Measurements from ENCODE around the gene ATP5F1D.

Gene ATP5F1D

DNA sequence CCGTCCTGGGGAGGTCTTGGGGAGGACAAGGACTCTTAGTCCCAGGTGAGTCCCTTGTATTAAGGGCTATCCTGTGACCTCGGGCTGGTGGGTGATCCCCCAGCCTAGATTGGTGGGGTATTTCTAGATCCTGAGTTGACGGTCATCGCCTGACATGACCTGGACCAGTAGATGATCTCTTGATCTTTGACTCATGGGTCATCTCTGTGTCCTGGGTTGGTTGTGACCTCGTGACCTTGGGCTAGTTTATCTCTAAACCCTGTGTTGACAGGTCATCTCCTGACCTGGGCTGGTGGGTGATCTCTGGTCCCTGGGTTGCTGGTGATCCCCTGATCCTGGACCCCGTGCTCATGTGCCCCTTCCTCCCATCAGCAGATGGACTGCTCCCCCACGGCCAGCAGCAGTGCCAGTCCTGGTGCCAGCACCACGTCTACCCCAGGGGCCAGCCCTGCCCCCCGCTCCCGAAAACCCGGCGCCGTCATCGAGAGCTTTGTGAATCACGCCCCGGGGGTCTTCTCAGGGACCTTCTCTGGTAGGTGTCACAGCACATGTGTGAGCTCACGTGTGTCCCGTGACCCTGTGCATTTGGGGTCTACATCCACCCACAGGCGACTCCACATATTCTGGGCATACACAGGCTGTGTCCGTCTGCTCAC, 13.1 kb downstream of the ATP5F1D start:
- Mint-ChIP-seq H3K36me3 (ENCODE audit: low read depth) (peaks cover 28% of the 10 kb centered on the region), H3K27ac (peak overlapping the region; percentile 59), H3K27me3 (no peaks in the 10 kb centered on the region), H3K9me3 (no peaks in the 10 kb centered on the region), H3K4me3 (no peak overlapping the region), H3K4me1 (peaks cover 47% of the 10 kb centered on the region)
- DNase-seq, result no peak
- ATAC-seq, result no peak

- no peak for DNase-seq
- H3K9me3 Mint-ChIP-seq, result no peaks in the 10 kb centered on the region
- no peak overlapping the region for H3K4me3 Mint-ChIP-seq
- H3K27me3 Mint-ChIP-seq, result no peaks in the 10 kb centered on the region
- peaks cover 27% of the 10 kb centered on the region for H3K36me3 Mint-ChIP-seq (ENCODE audit: low read depth)
- ATAC-seq, result no peak
- H3K4me1 Mint-ChIP-seq, result peaks cover 51% of the 10 kb centered on the region
- no peak overlapping the region for H3K27ac Mint-ChIP-seq
Observed at GRCh38 chr19:1255186-1256161, 13.9 kb downstream of the ATP5F1D start.

- Mint-ChIP-seq H3K4me1 (peaks cover 53% of the 10 kb centered on the region), H3K4me3 (no peak overlapping the region), H3K36me3 (ENCODE audit: low read depth) (peaks cover 20% of the 10 kb centered on the region), H3K27me3 (no peaks in the 10 kb centered on the region), H3K27ac (peak overlapping the region; percentile 17), H3K9me3 (no peaks in the 10 kb centered on the region)
- no peak for DNase-seq
- no peak for ATAC-seq
Observed at GRCh38 chr19:1256646-1257474, 15.3 kb downstream of the ATP5F1D start.

- Mint-ChIP-seq H3K27me3 (no peaks in the 10 kb centered on the region), H3K9me3 (no peaks in the 10 kb centered on the region), H3K4me1 (peaks cover 53% of the 10 kb centered on the region), H3K36me3 (ENCODE audit: low read depth) (peaks cover 18% of the 10 kb centered on the region), H3K4me3 (peak overlapping the region; percentile 97), H3K27ac (peak overlapping the region; percentile 17)
- no peak for ATAC-seq
- no peak for DNase-seq
Observed at GRCh38 chr19:1257475-1258162, 16.1 kb downstream of the ATP5F1D start.

DNA sequence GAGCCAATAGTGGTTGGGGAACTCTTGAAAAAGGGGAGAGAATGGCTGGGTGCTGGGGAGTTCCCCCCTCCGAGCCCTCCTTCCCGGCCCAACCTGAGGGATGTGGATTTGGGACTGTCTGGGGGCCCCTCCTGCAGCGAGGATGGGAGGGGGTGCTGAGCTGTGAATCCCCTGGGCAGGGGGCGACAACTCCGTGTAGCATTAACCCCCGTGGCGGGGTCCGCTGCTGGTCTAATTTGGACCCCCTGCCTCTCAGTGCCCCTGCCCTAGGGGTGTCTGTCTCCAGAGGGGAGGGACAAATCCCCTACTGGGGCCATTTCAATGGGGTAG, 16.6 kb downstream of the ATP5F1D start:
- Mint-ChIP-seq H3K36me3 (ENCODE audit: low read depth) (peaks cover 18% of the 10 kb centered on the region), H3K4me1 (peaks cover 59% of the 10 kb centered on the region), H3K9me3 (no peaks in the 10 kb centered on the region), H3K4me3 (peak overlapping the region; percentile 97), H3K27me3 (no peaks in the 10 kb centered on the region), H3K27ac (peak overlapping the region; percentile 96)
- ATAC-seq (no peak), DNase-seq (no peak)

- no peak for ATAC-seq
- H3K4me1 Mint-ChIP-seq, result peaks cover 58% of the 10 kb centered on the region
Observed at GRCh38 chr19:1258707-1259205, 17.2 kb downstream of the ATP5F1D start.

GRCh38 chr19:1259206-1259875, 17.8 kb downstream of the ATP5F1D start:
- H3K27me3 Mint-ChIP-seq, result no peaks in the 10 kb centered on the region
- H3K4me3 Mint-ChIP-seq, result peak overlapping the region; percentile 97
- H3K36me3 Mint-ChIP-seq (ENCODE audit: low read depth), result peaks cover 16% of the 10 kb centered on the region
- H3K27ac Mint-ChIP-seq, result peak overlapping the region; percentile 96
- DNase-seq, result peak; percentile 80
- ATAC-seq, result peak; percentile 34
- H3K4me1 Mint-ChIP-seq, result peaks cover 58% of the 10 kb centered on the region
- no peaks in the 10 kb centered on the region for H3K9me3 Mint-ChIP-seq

More at GRCh38 chr19:1258707-1259205, 17.2 kb downstream of the ATP5F1D start:
- H3K27me3 Mint-ChIP-seq, result no peaks in the 10 kb centered on the region
- DNase-seq, result no peak
- peak overlapping the region; percentile 97 for H3K4me3 Mint-ChIP-seq
- H3K36me3 Mint-ChIP-seq (ENCODE audit: low read depth), result peaks cover 16% of the 10 kb centered on the region
- H3K27ac Mint-ChIP-seq, result peak overlapping the region; percentile 96
- no peaks in the 10 kb centered on the region for H3K9me3 Mint-ChIP-seq

DNA sequence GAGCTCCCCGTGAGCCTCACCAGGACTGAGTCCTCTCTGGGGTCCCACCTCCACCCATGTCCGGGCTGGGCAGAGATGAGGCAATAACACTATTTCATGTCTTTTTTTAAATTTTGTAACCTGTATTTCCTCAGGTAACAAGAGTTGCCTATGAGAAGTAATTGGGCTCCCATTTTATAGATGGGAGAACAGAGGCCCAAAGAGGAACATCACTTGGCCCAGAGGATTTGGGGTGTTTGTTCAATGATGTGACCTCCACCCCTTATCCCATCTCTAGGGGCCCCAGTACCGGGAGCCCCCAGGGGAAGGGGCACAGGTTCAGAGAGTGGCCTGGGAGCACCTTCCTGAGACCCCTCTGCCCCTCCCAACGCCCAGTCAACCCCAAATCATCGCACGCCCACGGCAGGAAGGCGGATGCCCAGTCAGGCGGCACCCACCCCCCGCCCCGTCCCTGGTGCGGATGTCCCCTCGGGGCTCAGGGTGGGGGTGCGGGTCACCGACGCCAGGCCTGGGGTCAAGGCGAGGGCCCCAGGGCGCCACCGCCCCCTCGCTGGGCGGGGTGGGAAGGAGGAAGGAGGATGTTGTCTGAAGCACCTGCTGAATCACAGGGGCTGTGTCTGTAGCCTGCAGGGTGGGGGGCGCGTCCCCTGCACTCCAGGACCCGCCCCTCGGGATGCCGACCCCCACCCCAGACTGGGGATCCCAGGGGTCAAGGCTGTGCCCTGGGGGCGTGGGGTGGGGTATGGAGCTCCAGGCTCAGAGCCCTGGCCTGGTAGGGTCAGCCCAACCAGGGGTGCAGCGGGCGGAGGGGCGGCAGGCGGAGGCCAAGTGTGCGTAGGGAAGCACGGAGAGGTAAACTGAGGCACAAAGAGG, 18.6 kb downstream of the ATP5F1D start:
- ATAC-seq (peak; percentile 16), DNase-seq (peak; percentile 72)
- H3K27ac Mint-ChIP-seq, result peak overlapping the region; percentile 96
- H3K36me3 Mint-ChIP-seq (ENCODE audit: low read depth), result peaks cover 11% of the 10 kb centered on the region
- no peaks in the 10 kb centered on the region for H3K27me3 Mint-ChIP-seq
- H3K4me1 Mint-ChIP-seq, result peaks cover 58% of the 10 kb centered on the region
- H3K9me3 Mint-ChIP-seq, result no peaks in the 10 kb centered on the region
- H3K4me3 Mint-ChIP-seq, result peak overlapping the region; percentile 97

GRCh38 chr19:1260749-1261537, 19.4 kb downstream of the ATP5F1D start:
- H3K9me3 Mint-ChIP-seq, result no peaks in the 10 kb centered on the region
- H3K4me3 Mint-ChIP-seq, result peak overlapping the region; percentile 97
- H3K27me3 Mint-ChIP-seq, result no peaks in the 10 kb centered on the region
- H3K4me1 Mint-ChIP-seq, result peaks cover 65% of the 10 kb centered on the region
- peak; percentile 99 for DNase-seq
- H3K27ac Mint-ChIP-seq, result peak overlapping the region; percentile 96
- peak; percentile 76 for ATAC-seq
- peaks cover 9% of the 10 kb centered on the region for H3K36me3 Mint-ChIP-seq (ENCODE audit: low read depth)

GRCh38 chr19:1261538-1261797, 19.9 kb downstream of the ATP5F1D start:
- H3K4me3 Mint-ChIP-seq, result peak overlapping the region; percentile 97
- H3K36me3 Mint-ChIP-seq (ENCODE audit: low read depth), result peaks cover 9% of the 10 kb centered on the region
- no peaks in the 10 kb centered on the region for H3K9me3 Mint-ChIP-seq
- DNase-seq, result no peak
- H3K27me3 Mint-ChIP-seq, result no peaks in the 10 kb centered on the region
- peak overlapping the region; percentile 96 for H3K27ac Mint-ChIP-seq
- peaks cover 63% of the 10 kb centered on the region for H3K4me1 Mint-ChIP-seq
- ATAC-seq, result no peak

DNA sequence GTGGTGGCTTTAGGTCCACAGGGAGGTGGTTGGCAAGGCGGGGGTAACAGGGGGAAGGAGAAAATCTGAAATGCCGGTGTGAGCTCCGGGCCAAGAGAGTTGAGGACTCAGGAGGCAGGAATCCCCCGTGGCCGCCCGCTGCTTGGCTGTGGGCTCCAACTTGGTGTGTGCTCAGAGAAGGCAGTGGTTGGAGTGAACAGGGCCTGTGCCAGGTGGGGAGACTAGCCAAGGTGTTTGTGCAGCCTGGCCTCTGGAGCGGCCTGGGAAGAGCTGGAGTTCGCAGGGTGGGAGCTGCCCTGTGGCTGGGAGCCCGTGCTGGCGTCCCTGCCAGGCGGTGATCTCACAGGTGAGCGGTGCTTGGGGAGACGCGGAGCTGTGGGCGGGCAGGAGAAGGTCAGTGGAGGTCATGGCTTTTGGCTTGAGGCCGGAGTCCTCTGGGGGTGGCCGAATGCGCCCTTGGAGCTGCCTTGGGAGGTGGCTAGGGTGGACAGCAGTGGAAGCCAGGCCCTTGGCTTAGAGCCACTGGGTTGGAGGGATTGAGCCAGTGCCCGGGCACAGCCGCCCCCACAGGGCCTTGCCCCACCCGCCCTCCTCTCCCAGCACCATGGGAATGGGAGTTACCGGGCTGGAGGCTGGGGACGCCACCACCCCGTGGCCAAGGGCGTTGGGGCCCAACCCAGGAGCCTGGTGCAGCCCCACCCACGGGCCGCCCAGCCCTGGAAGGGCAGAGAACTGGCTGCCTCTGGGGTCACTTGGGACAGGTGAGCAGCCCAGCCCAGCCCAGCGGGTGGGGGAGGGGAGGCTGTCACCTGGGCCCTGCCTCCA, 20.5 kb downstream of the ATP5F1D start:
- H3K36me3 Mint-ChIP-seq (ENCODE audit: low read depth), result peaks cover 9% of the 10 kb centered on the region
- peaks cover 62% of the 10 kb centered on the region for H3K4me1 Mint-ChIP-seq
- peak overlapping the region; percentile 97 for H3K4me3 Mint-ChIP-seq
- DNase-seq (no peak), ATAC-seq (no peak)
- peak overlapping the region; percentile 96 for H3K27ac Mint-ChIP-seq
- H3K27me3 Mint-ChIP-seq, result no peaks in the 10 kb centered on the region
- H3K9me3 Mint-ChIP-seq, result no peaks in the 10 kb centered on the region
